HL-60 (cell line): ENCODE data around the gene TMC5.

Experiments
- DNase-seq, 2 experiments: peaks; one replicate each; pipeline ENCODE4 v3.0.0-alpha.2; 2010 to 2020; ENCODE audit warnings: low read depth in 1 of 2, low spot score in 1 of 2
- H3K27ac ChIP-seq: fragments of 250-450 bp; sonication (Bioruptor Pico); replicated peaks from 2 replicates; pipeline ENCODE4 v1.5.1; 2020; ENCODE audit warnings: mild to moderate bottlenecking, moderate library complexity
- H3K27me3 ChIP-seq: fragments of 250-450 bp; sonication (Bioruptor Pico); 2 replicates; pipeline ENCODE4 v1.5.1; 2021; ENCODE audit warnings: mild to moderate bottlenecking, moderate library complexity; ENCODE audit not compliant: insufficient read depth, poor library complexity, severe bottlenecking
- H3K4me3 ChIP-seq: replicated peaks from 2 replicates; pipeline ENCODE4 v1.5.1; 2011; ENCODE audit warnings: mild to moderate bottlenecking, control low read depth, low read length; ENCODE audit not compliant: insufficient read depth
- CTCF ChIP-seq: IDR thresholded peaks from one replicate; pipeline ENCODE4 v1.5.1; 2011; ENCODE audit warnings: low read length, control low read depth, inconsistent platforms; ENCODE audit not compliant: insufficient read depth
- GABPA ChIP-seq: IDR thresholded peaks from 2 replicates; pipeline ENCODE4 v1.6.1; 2012; ENCODE audit warnings: low read depth
- POLR2AphosphoS5 ChIP-seq: IDR thresholded peaks from 2 replicates; pipeline ENCODE4 v1.6.1; 2012; ENCODE audit warnings: low read depth
- REST ChIP-seq: IDR thresholded peaks from 2 replicates; pipeline ENCODE4 v1.6.1; 2012; ENCODE audit warnings: low read depth; ENCODE audit not compliant: insufficient replicate concordance
- SPI1 ChIP-seq: IDR thresholded peaks from 2 replicates; pipeline ENCODE4 v1.6.1; 2012; ENCODE audit warnings: low read depth, mild to moderate bottlenecking, borderline replicate concordance

The TMC5 gene

GRCh38 chr16:19460397-19460796, 42.7 kb downstream of the TMC5 start:
- no peak for DNase-seq
- no peak overlapping the region for H3K27ac ChIP-seq
- H3K27me3 ChIP-seq: no peaks in the 10 kb centered on the region
- TF ChIP-seq POLR2AphosphoS5 (no peak), REST (no peak), GABPA (no peak), CTCF (no peak), SPI1 (no peak)
- H3K4me3 ChIP-seq: no peak overlapping the region

- no peak overlapping the region for H3K4me3 ChIP-seq
- DNase-seq: no peak
- TF ChIP-seq REST (no peak), SPI1 (no peak), POLR2AphosphoS5 (no peak), CTCF (no peak), GABPA (no peak)
- H3K27me3 ChIP-seq: no peaks in the 10 kb centered on the region
- no peak overlapping the region for H3K27ac ChIP-seq
These were observed 46.0 kb downstream of the TMC5 start for GRCh38 chr16:19463468-19464315.

- Histone ChIP-seq H3K27ac (no peak overlapping the region), H3K4me3 (no peak overlapping the region), H3K27me3 (no peaks in the 10 kb centered on the region)
- TF ChIP-seq POLR2AphosphoS5: no peak
- no peak for DNase-seq
These were observed 50.6 kb downstream of the TMC5 start for GRCh38 chr16:19468300-19468699.

- TF ChIP-seq REST (no peak), POLR2AphosphoS5 (no peak), GABPA (no peak), SPI1 (no peak), CTCF (no peak)
- no peak overlapping the region for H3K4me3 ChIP-seq
- no peak overlapping the region for H3K27ac ChIP-seq
- no peak for DNase-seq
- no peaks in the 10 kb centered on the region for H3K27me3 ChIP-seq
These were observed 54.8 kb downstream of the TMC5 start for GRCh38 chr16:19472482-19472881.
